Upper lobe of left lung (tissue), 6 donors: ENCODE data around the gene PCBP4. TPM values are rescaled to one million over a fixed set of nuclear protein-coding genes. Genes with fewer than 3 reads are reported as not detected.

Experiments
- ATAC-seq, 2 donors: fragments of 200-7000 bp; cut with Tn5 transposase; one replicate each; pipeline ENCODE4 v1.9.1; 2022; ENCODE audit warnings: mild to moderate bottlenecking in 2 of 2, moderate library complexity in 2 of 2; ENCODE audit not compliant: low FRiP score in 2 of 2
- DNase-seq, 2 donors: peaks; one replicate each; pipeline ENCODE4 v3.0.0-alpha.2; 2019 to 2020
- H3K27ac ChIP-seq, 4 donors: fragments of 200-600 bp; sonication (generic); one replicate each; pipeline ENCODE4 v1.5.1; 2016 to 2019
- H3K27me3 ChIP-seq, 4 donors: fragments of 200-600 bp; sonication (generic); one replicate each; pipeline ENCODE4 v1.5.1; 2017 to 2019
- H3K36me3 ChIP-seq, 4 donors: fragments of 200-600 bp; sonication (generic); one replicate each; pipeline ENCODE4 v1.5.1; 2016 to 2019
- H3K4me1 ChIP-seq, 4 donors: fragments of 200-600 bp; sonication (generic); one replicate each; pipeline ENCODE4 v1.5.1; 2018 to 2019
- H3K4me3 ChIP-seq, 4 donors: fragments of 200-600 bp; sonication (generic); one replicate each; pipeline ENCODE4 v1.5.1; 2017 to 2019; ENCODE audit warnings: mild to moderate bottlenecking in 2 of 4, moderate library complexity in 1 of 4
- H3K9me3 ChIP-seq, 4 donors: fragments of 200-600 bp; sonication (generic); one replicate each; pipeline ENCODE4 v1.5.1; 2018 to 2019
- EP300 ChIP-seq, 4 donors: sonication (generic); formaldehyde crosslinking; IDR thresholded peaks; one replicate each; pipeline ENCODE4 v1.5.1; 2017; ENCODE audit warnings: antibody characterized with exemption in 4 of 4, control low read depth in 2 of 4
- POLR2A ChIP-seq, 4 donors: fragments of 450-650 bp; IDR thresholded peaks; one replicate each; pipeline ENCODE4 v1.5.1; 2016 to 2017; ENCODE audit warnings: antibody characterized with exemption in 4 of 4, mild to moderate bottlenecking in 2 of 4
- POLR2AphosphoS5 ChIP-seq, 2 donors: sonication (generic); formaldehyde crosslinking; IDR thresholded peaks; one replicate each; pipeline ENCODE4 v1.5.1; 2017; ENCODE audit warnings: antibody characterized with exemption in 2 of 2
- WGBS, 2 donors: methylation state at CpG; one replicate each; pipeline ENCODE4 v1.1.5; 2017 to 2018; 5-methylcytosine and 5-hydroxymethylcytosine counted together
- total RNA-seq, 6 donors: library from RNA; depleted of rRNA in 4 of 6; stranded (reverse); fragments of >200 nt in 4 of 6; gene quantifications; one replicate each; pipeline versions ENCODE4 v1.1.0 to v1.2.1, GENCODE V29; 2016 to 2021
- TF ChIP-seq, protein P1 (sequence below), 6 experiments: fragments of 450-650 bp in 4 of 6; fragments of 200-600 bp in 2 of 6; sonication (generic) in 2 of 6; IDR thresholded peaks; one replicate each; pipeline ENCODE4 v1.5.1; 2016 to 2019; ENCODE audit warnings: antibody characterized with exemption in 6 of 6
- donor health status: DM: no; HTN: no; CAD: no; lungs with moderate emphysema.
- donor health status: DM: no; HTN: yes; CAD: no; lungs with severe emphysema.

Gene PCBP4
- total RNA-seq, 6 donors from 2014 or later: 22.7 to 53.4 (median 37.7) TPM

DNA sequence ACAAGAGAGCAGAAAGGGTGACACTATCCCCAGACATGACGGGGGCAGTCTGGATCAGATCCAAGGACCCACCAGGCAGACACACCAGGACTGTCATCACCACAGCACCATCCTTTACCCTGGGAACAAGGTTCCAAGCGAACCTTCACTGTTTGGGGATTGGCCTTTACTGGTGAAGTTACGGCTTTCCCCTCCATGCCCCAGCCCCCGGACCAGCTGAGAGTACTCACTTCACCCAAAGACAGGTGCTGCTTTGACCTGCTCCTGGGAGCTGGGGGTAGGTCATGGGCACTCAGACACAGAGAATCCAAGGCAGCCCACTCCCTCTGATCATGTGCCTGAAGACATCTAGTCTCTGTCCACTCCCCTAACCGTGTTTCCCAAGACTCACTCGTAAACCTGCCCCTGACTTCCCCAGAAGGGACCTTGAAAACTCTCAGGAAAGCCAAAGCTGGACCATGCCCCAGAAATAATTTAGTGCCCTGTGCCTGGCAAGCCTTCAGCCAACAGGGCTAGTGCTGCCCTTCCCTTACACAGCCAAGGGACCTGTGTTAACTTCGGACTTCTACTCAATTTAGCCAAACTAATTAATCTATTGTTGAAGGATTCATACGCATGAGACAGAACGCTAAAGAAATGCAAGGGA lies 28.4 kb downstream of the PCBP4 start:
- Histone ChIP-seq H3K27me3 (no peaks in the 10 kb centered on the region), H3K4me1 (peaks cover 28 to 36% (median 31%) of the 10 kb centered on the region in 4 donors), H3K4me3 (no peak overlapping the region), H3K27ac (no peak overlapping the region), H3K9me3 (no peaks in the 10 kb centered on the region), H3K36me3 (peaks cover 29 to 50% (median 43%) of the 10 kb centered on the region in 4 donors)
- DNase-seq: peak in 1 of 2 donors; percentile 7
- 88 to 96% methylated on average over 7 to 9 of the region's 9 CpGs for WGBS, 2 donors
- TF ChIP-seq EP300 (IDR thresholded peaks at IDR 0.05): no peak
- no peak for TF ChIP-seq POLR2A (IDR thresholded peaks at IDR 0.05)
- TF ChIP-seq POLR2AphosphoS5 (IDR thresholded peaks at IDR 0.05): no peak
- TF ChIP-seq, protein P1, sequence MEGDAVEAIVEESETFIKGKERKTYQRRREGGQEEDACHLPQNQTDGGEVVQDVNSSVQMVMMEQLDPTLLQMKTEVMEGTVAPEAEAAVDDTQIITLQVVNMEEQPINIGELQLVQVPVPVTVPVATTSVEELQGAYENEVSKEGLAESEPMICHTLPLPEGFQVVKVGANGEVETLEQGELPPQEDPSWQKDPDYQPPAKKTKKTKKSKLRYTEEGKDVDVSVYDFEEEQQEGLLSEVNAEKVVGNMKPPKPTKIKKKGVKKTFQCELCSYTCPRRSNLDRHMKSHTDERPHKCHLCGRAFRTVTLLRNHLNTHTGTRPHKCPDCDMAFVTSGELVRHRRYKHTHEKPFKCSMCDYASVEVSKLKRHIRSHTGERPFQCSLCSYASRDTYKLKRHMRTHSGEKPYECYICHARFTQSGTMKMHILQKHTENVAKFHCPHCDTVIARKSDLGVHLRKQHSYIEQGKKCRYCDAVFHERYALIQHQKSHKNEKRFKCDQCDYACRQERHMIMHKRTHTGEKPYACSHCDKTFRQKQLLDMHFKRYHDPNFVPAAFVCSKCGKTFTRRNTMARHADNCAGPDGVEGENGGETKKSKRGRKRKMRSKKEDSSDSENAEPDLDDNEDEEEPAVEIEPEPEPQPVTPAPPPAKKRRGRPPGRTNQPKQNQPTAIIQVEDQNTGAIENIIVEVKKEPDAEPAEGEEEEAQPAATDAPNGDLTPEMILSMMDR (IDR thresholded peaks at IDR 0.05): no peak
- ATAC-seq: no peak

- peak in 1 of 2 donors; percentile 17 for DNase-seq
- ATAC-seq: no peak
- Histone ChIP-seq H3K27me3 (no peaks in the 10 kb centered on the region), H3K9me3 (no peaks in the 10 kb centered on the region), H3K4me1 (peaks cover 20 to 28% (median 24%) of the 10 kb centered on the region in 4 donors), H3K4me3 (no peak overlapping the region), H3K27ac (no peak overlapping the region), H3K36me3 (peaks cover 36 to 61% (median 54%) of the 10 kb centered on the region in 4 donors)
- WGBS, 2 donors: 94% methylated on average over 13 of the region's 13 CpGs
- no peak for TF ChIP-seq POLR2AphosphoS5 (IDR thresholded peaks at IDR 0.05)
- TF ChIP-seq, protein P1 (IDR thresholded peaks at IDR 0.05): no peak
- TF ChIP-seq POLR2A (IDR thresholded peaks at IDR 0.05): no peak
These were observed 29.4 kb downstream of the PCBP4 start for GRCh38 chr3:51937611-51938450.

- Histone ChIP-seq H3K9me3 (no peaks in the 10 kb centered on the region), H3K27me3 (no peaks in the 10 kb centered on the region), H3K36me3 (peaks cover 36 to 66% (median 58%) of the 10 kb centered on the region in 4 donors), H3K27ac (no peak overlapping the region), H3K4me1 (peaks cover 13 to 21% (median 18%) of the 10 kb centered on the region in 4 donors), H3K4me3 (no peak overlapping the region)
- ATAC-seq: no peak
- peak in 1 of 2 donors; percentile 4 for DNase-seq
- WGBS, 2 donors: 90% methylated on average over 6 to 9 of the region's 9 CpGs
- TF ChIP-seq POLR2A (IDR thresholded peaks at IDR 0.05): no peak
- no peak for TF ChIP-seq EP300 (IDR thresholded peaks at IDR 0.05)
These were observed 30.2 kb downstream of the PCBP4 start for GRCh38 chr3:51937014-51937413.

GRCh38 chr3:51935886-51936755 lies 31.1 kb downstream of the PCBP4 start:
- Histone ChIP-seq H3K4me3 (no peak overlapping the region), H3K27ac (no peak overlapping the region), H3K4me1 (peaks cover 8 to 17% (median 15%) of the 10 kb centered on the region in 4 donors), H3K27me3 (no peaks in the 10 kb centered on the region), H3K9me3 (no peaks in the 10 kb centered on the region), H3K36me3 (peaks cover 36 to 71% (median 59%) of the 10 kb centered on the region in 4 donors)
- TF ChIP-seq, protein P1 (IDR thresholded peaks at IDR 0.05): no peak
- no peak for TF ChIP-seq POLR2AphosphoS5 (IDR thresholded peaks at IDR 0.05)
- TF ChIP-seq POLR2A (IDR thresholded peaks at IDR 0.05): no peak
- TF ChIP-seq EP300 (IDR thresholded peaks at IDR 0.05): no peak
- ATAC-seq: no peak
- WGBS, 2 donors: 94 to 96% methylated on average over 20 to 25 of the region's 25 CpGs
- DNase-seq: peak in 1 of 2 donors; percentile 12
